ENCODE results near the gene ADARB1. TPM values are rescaled to one million over a fixed set of nuclear protein-coding genes. Genes with fewer than 3 reads are reported as not detected.

Gene ADARB1
- total and polyA plus RNA-seq, 9 of the 15 experiments (the other 6 are each of a cell fraction or from before 2014, with no cell fraction given): 6.7 to 16.0 (median 8.3) TPM

- TF ChIP-seq ZBTB11 (CRISPR knock-in tag; IDR thresholded peaks at IDR 0.05): peak in 1 of 3 experiments; percentile 81; a peak in 2 of 6 replicates
- no peak for TF ChIP-seq ZNF146 (CRISPR knock-in tag; IDR thresholded peaks at IDR 0.05; ENCODE audit: unreplicated experiment)
- TF ChIP-seq ADNP (tag; IDR thresholded peaks at IDR 0.05): no peak
- no peak for TF ChIP-seq MYBL2 (IDR thresholded peaks at IDR 0.05; ENCODE audit: low read depth)
- TF ChIP-seq MYBL2 (CRISPR knock-in tag; IDR thresholded peaks at IDR 0.05; ENCODE audit: borderline replicate concordance): no peak
- peak; percentile 89; the same call in 1 of the 2 replicates for TF ChIP-seq FOXP1 (CRISPR knock-in tag; IDR thresholded peaks at IDR 0.05)
- TF ChIP-seq ETS1 (conservative IDR thresholded peaks at IDR 0.05; ENCODE audit: control insufficient read depth, low read depth, low read length): peak; percentile 43; the same call in 1 of the 2 replicates
- peak; percentile 53 for TF ChIP-seq DACH1 (IDR thresholded peaks at IDR 0.05; ENCODE audit: partially characterized antibody)
- peak; percentile 99 for TF ChIP-seq MAX (CRISPR knock-in tag; IDR thresholded peaks at IDR 0.05)
- TF ChIP-seq ZC3H4 (CRISPR knock-in tag; IDR thresholded peaks at IDR 0.05; ENCODE audit: borderline replicate concordance): no peak
- no peak for TF ChIP-seq ZNF717 (CRISPR knock-in tag; IDR thresholded peaks at IDR 0.05)
- no peak for TF ChIP-seq ZNF785 (CRISPR knock-in tag; IDR thresholded peaks at IDR 0.05)
- TF ChIP-seq ZNF583 (CRISPR knock-in tag; IDR thresholded peaks at IDR 0.05): peak; percentile 60; the same call in 1 of the 2 replicates
- TF ChIP-seq RAD21 (CRISPR knock-in tag; conservative IDR thresholded peaks at IDR 0.05 in 1 of 2, IDR thresholded peaks at IDR 0.05 in 1 of 2): peak; percentile 90 to 97
- TF ChIP-seq RBM39 (optimal IDR thresholded peaks at IDR 0.05; ENCODE audit: low read depth, low read length): no peak
- peak; percentile 64; the same call in 1 of the 2 replicates for TF ChIP-seq KLF16 (IDR thresholded peaks at IDR 0.05)
- no peak for TF ChIP-seq MEF2D (tag; conservative IDR thresholded peaks at IDR 0.05; ENCODE audit: low read depth)
- no peak for TF ChIP-seq XRCC4 (IDR thresholded peaks at IDR 0.05; ENCODE audit: extremely low read depth, insufficient read depth, insufficient read length)
- TF ChIP-seq ZNF282 (CRISPR knock-in tag; IDR thresholded peaks at IDR 0.05): no peak
- peak; percentile 56 for TF ChIP-seq RBBP5 (IDR thresholded peaks at IDR 0.05; ENCODE audit: borderline replicate concordance, insufficient read depth, low read length, poor library complexity, severe bottlenecking)
- no peak for TF ChIP-seq HES1 (IDR thresholded peaks at IDR 0.05; ENCODE audit: low read depth)
- TF ChIP-seq PPARD (CRISPR knock-in tag; IDR thresholded peaks at IDR 0.05): no peak
- TF ChIP-seq GTF2F1 (IDR thresholded peaks at IDR 0.05; ENCODE audit: low read depth, low read length): 0 out of 2 replicates have a peak, but pooled peaks have one; percentile 21
- 0 out of 2 replicates have a peak, but pooled peaks have one; percentile 24 for TF ChIP-seq ZNF134 (CRISPR knock-in tag; conservative IDR thresholded peaks at IDR 0.05)
- peak; percentile 97 for TF ChIP-seq ELF4 (CRISPR knock-in tag; IDR thresholded peaks at IDR 0.05)
Observed at GRCh38 chr21:45152265-45152746, 77.9 kb downstream of the ADARB1 start (continued).

Measured in K562 (cell line).